ENCODE results near the gene MCC. TPM values are rescaled to one million over a fixed set of nuclear protein-coding genes. Genes with fewer than 3 reads are reported as not detected.

The MCC gene
- total and polyA plus RNA-seq, 9 donors: 29.8 to 262 (median 108) TPM

DNA sequence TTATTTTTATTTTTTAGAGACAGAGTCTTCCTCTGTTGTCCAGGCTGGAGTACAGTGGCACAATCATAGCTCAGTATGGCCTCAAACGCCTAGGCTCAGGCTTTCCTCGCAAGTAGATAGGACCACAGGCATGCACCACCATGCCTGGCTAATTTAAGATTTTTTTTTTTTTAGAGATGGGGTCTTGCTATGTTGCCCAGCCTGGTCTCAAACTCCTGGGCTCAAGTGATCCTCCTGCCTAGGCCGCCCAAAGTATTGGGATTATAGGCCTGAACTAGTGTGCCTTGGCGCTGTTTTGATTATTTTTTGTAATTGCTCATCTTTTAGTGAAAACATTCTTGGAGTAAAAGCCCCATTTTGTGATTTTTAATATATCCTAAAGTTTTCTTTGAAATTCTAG, 30.6 kb upstream of the MCC start:
- Histone ChIP-seq H3K4me1 (ENCODE audit: insufficient read depth) (peaks cover 2% of the 10 kb centered on the region), H3K27ac (no peak overlapping the region), H3K4me3 (no peak overlapping the region), H3K27me3 (no peaks in the 10 kb centered on the region), H3K36me3 (no peaks in the 10 kb centered on the region), H3K9me3 (no peaks in the 10 kb centered on the region)
- 96 to 99% (median 97%) methylated on average over 4 of the region's 4 CpGs for WGBS, 3 donors
- TF ChIP-seq EP300 (IDR thresholded peaks at IDR 0.05) (no peak), POLR2A (IDR thresholded peaks at IDR 0.05) (no peak)
- TF ChIP-seq, protein P1, sequence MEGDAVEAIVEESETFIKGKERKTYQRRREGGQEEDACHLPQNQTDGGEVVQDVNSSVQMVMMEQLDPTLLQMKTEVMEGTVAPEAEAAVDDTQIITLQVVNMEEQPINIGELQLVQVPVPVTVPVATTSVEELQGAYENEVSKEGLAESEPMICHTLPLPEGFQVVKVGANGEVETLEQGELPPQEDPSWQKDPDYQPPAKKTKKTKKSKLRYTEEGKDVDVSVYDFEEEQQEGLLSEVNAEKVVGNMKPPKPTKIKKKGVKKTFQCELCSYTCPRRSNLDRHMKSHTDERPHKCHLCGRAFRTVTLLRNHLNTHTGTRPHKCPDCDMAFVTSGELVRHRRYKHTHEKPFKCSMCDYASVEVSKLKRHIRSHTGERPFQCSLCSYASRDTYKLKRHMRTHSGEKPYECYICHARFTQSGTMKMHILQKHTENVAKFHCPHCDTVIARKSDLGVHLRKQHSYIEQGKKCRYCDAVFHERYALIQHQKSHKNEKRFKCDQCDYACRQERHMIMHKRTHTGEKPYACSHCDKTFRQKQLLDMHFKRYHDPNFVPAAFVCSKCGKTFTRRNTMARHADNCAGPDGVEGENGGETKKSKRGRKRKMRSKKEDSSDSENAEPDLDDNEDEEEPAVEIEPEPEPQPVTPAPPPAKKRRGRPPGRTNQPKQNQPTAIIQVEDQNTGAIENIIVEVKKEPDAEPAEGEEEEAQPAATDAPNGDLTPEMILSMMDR (IDR thresholded peaks at IDR 0.05): no peak
- intact Hi-C loops (cut with DNase I): loop anchor here in 2 of 4 donors (10.0 kb wide), 1 partner anchor 524 kb away; no protein-coding TSS in a partner anchor
- DNase-seq: no peak

DNA sequence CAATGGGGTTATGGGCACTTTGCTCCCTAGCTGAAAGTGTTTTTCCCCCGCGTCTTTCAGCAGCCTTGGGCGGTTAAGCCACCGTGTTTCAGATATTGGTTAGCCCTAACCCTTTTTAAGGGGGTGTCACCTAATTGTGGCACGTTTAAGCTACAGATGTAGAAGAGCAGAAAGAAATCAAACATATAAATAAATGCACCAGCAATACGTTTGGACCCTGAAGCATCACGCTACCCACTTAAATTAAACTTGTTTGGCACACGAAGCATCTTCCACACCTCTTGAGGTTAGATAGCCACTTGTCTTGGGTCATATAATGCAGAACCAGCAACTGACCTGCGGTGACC, 26.0 kb upstream of the MCC start:
- no peaks in the 10 kb centered on the region for H3K9me3 ChIP-seq
- no peaks in the 10 kb centered on the region for H3K36me3 ChIP-seq
- H3K27ac ChIP-seq: peak overlapping the region; percentile 94 to 97
- no peaks in the 10 kb centered on the region for H3K27me3 ChIP-seq
- DNase-seq: no peak
- intact Hi-C loops (cut with DNase I): loop anchor here in 2 of 4 donors (10.0 kb wide), 1 partner anchor 519 kb away; no protein-coding TSS in a partner anchor
- WGBS, 3 donors: 6 to 8% (median 6%) methylated on average over 9 of the region's 9 CpGs
- TF ChIP-seq, protein P1 (IDR thresholded peaks at IDR 0.05): no peak
- no peak for TF ChIP-seq POLR2A (IDR thresholded peaks at IDR 0.05)
- TF ChIP-seq EP300 (IDR thresholded peaks at IDR 0.05): no peak
- no peaks in the 10 kb centered on the region for H3K4me1 ChIP-seq (ENCODE audit: insufficient read depth)
- peak overlapping the region; percentile 77 for H3K4me3 ChIP-seq

DNA sequence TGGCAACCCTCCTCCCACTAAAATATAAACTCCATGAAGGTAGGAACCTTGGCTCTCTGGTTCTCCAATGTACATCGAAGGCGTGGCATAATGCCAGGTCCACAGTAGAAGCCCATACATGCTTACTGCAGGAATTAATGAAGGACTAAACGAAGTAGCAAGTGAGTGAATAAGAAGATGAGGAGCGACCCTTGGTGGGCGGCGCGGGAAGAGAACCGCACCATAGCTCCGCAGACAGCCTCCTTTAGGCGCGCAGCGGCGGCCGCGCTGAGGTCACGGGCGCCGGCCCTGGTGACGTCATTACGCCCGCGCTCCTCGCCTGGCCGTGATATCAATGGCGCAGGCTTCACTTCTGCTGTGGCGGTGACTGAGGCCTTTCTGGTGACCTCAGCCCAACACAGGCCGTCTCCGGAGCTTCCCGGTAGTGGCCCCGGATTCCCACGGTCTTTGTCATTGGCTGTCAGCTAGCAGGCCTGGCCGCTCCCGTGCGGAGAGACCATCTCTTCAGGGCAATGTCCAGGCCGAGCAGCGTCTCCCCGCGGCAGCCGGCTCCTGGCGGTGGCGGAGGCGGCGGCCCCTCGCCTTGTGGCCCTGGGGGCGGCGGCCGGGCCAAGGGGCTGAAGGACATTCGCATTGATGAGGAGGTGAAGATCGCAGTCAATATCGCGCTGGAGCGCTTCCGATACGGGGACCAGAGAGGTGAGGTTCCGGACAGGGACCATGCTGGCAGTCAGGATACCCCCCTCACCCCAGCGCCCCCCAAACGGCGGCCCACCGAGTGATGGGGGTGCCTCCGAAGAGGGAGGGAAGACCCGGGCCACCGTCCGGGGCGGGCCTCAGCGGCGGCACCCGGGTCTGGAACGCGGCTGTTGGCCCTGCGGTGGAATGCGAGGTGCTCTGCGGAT, 25.4 kb upstream of the MCC start, which contains the start of gene YTHDC2:
Gene YTHDC2 (plus strand): TSS at position 311 of the 905 bp plus-strand sequence. CDS start 202 bp downstream, at position 513.
- intact Hi-C loops (cut with DNase I): loop anchor here in 2 of 4 donors (10.0 kb wide), 1 partner anchor 519 kb away; no protein-coding TSS in a partner anchor
- no peaks in the 10 kb centered on the region for H3K36me3 ChIP-seq

GRCh38 chr5:113512341-113512740, 24.1 kb upstream of the MCC start:
- H3K27ac ChIP-seq: no peak overlapping the region
- no peak for DNase-seq
- no peaks in the 10 kb centered on the region for H3K9me3 ChIP-seq
- intact Hi-C loops (cut with DNase I): loop anchor here in 2 of 4 donors (10.0 kb wide), 1 partner anchor 518 kb away; no protein-coding TSS in a partner anchor
- H3K4me3 ChIP-seq: no peak overlapping the region
- TF ChIP-seq, protein P1 (IDR thresholded peaks at IDR 0.05): no peak
- TF ChIP-seq EP300 (IDR thresholded peaks at IDR 0.05): no peak
- no peak for TF ChIP-seq POLR2A (IDR thresholded peaks at IDR 0.05)
- no peaks in the 10 kb centered on the region for H3K27me3 ChIP-seq
- no peaks in the 10 kb centered on the region for H3K36me3 ChIP-seq
- 86 to 90% (median 89%) methylated on average over 3 of the region's 3 CpGs for WGBS, 3 donors
- H3K4me1 ChIP-seq (ENCODE audit: insufficient read depth): no peaks in the 10 kb centered on the region

More for the DNA sequence above, 25.4 kb upstream of the MCC start, which contains the start of gene YTHDC2:
- no peaks in the 10 kb centered on the region for H3K4me1 ChIP-seq (ENCODE audit: insufficient read depth)
- peak within 1 kb of the TSS; percentile 94 to 97 for H3K27ac ChIP-seq
- H3K4me3 ChIP-seq: peak within 1 kb of the TSS; percentile 77
- H3K27me3 ChIP-seq: no peaks in the 10 kb centered on the region
- DNase-seq: peak; percentile 81 to 93 (median 87)
- WGBS, 3 donors: 1% methylated on average over 71 to 72 of the region's 72 CpGs
- H3K9me3 ChIP-seq: no peaks in the 10 kb centered on the region
- TF ChIP-seq POLR2A (IDR thresholded peaks at IDR 0.05): peak; percentile 66
- no peak for TF ChIP-seq EP300 (IDR thresholded peaks at IDR 0.05)
- TF ChIP-seq, protein P1 (IDR thresholded peaks at IDR 0.05): peak; percentile 20 to 47 (median 27)

All from ovary (tissue), 9 donors.